NCI-H1930 (cell line): ENCODE results near the gene NT5C1A.

Experiments used
- DNase-seq, 2 experiments: peaks; one replicate each; lab custom pipeline; 2025; lab: John Stamatoyannopoulos, UW

Gene NT5C1A

DNA sequence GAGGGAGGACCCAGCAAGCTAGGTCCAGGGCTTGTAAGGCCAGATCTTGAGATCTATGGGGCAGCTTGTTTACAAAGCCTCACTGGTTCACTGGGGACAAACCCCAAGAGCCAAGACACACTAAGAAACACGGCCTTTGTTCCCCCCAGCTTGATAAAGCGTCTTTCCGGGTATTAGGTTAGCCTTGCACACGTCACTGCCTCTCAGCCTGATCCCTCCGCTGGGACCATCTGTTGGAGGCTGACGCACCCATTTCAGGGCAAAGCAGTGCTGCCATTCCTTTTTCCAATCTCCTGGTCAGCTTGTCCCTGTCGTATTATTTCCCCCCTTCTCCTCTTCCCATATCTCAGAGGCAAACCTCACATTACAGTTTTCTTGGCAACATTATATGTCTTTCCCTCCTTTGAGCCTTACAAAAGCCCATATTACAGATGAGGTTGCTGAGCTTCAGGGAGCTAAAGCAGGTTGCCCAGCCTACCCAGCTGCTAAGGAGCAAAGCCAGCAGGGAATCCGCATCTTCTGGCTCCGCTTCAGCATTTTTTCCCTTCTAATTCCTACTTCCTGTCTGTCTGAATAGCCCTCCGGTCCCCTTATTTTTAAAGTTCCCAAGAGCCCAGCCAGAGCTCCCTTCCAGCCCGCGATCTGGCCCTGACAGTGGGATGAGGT, 36.6 kb downstream of the NT5C1A start:
- DNase-seq = no peak

- DNase-seq = no peak
Measured at GRCh38 chr1:39633422-39633821, 38.5 kb downstream of the NT5C1A start.

GRCh38 chr1:39632682-39633417, 39.1 kb downstream of the NT5C1A start:
- DNase-seq = no peak

DNA sequence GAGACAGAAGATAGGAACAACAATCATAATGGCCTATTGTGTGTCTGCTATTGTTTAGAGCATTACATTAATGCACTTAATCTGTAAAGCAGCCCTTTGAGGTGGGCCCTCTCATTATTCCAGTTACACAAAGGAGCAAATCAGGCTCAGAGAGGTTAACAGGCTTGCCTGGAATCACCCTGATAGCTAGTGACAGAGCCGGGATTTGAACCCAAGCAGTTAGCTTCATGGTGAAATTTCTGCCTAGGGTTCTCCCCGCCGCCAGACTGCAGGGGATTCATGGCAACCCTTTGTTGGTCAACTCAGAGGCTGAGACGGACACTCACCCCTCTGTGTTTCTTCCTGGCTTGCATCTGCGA, 39.6 kb downstream of the NT5C1A start:
- no peak for DNase-seq

DNA sequence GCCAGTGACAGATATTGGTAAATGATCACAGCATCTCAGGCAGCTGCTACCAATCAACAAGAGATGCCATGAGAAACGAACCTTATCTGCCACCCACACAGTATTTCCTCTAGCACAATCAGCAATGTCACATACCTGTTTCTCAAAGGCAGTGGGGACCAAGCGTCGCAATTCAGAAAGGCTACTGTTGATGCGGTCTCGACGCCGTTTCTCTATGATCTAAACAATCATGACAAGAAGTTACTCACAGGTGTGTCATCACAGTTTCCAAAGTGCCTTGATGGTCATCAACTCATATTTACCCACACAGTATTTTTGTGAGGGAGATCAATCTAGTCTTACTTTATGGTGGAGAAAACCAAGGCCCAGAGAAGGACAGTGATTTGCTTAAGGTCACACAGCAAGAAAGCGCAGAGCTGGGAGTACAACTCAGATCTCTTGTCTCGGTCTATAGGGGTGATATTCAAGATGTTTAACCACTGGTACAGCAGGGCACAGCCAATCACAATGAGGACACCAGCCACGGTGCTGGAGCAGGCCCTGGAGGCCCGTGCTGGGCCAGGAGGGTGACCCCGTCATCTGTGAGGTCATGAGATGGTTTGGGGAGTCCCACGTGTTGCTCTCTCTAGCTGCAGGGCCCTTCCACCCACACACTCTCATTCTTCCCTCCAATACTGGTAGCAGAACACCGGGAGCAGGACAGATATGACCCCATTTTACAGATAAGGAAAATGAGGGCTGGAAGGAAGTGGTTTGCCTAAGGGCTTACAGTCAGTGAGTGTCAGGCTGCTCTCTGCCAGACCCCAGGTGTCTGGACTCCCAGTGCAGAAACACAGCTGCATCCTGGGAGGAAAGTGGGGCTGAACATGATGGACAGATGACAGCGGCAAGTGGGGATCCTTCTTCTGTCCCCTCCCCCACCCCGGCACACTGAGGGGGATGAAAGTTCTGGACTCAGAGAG, 40.3 kb downstream of the NT5C1A start:
- DNase-seq = no peak

DNA sequence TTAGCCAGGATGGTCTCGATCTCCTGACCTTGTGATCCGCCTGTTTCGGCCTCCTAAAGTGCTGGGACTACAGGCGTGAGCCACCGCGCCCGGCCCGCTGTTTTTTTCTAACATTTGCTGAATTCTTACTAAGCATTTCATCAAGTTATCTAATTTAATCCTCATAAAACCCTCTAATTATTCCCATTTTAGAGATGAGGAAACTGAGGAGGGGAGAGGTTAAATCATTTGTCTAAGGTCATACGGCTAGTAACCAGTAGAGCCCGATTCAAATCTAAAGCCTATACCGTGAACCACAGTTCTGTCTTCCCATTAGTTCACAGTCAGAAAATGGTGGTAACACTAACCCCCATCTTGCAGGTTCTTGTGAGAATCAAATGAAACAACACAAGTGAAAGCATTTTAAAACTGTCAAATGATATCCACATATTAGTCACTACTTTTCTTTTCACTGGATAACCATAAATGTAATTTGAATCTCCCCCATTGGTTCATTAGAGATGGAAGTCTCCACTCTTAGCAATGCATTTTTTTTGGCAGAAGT, 43.0 kb downstream of the NT5C1A start:
- no peak for DNase-seq

- no peak for DNase-seq
Measured at GRCh38 chr1:39626646-39627045, 45.3 kb downstream of the NT5C1A start.

- DNase-seq = no peak
Measured at GRCh38 chr1:39625462-39626273, 46.2 kb downstream of the NT5C1A start.

DNA sequence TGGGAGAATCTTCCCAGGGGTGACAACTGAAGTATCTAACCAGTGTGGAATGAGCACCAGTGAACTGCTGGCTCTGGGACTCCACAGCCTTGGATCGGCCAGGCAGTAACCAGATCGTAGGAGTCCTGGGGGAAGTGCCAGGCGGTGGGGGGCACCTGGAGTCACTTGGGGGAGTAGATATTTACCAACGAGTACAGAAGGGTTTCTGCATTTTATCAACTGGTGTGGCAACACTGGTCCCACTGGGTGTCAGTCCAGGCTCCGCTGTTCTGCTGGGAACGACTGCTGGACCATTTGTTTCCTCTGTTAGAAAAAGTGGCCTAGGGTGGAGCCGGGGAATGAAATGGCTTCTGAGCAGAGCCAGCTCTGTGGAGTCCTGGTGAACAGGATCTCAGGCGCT, 46.9 kb downstream of the NT5C1A start:
- DNase-seq = no peak

GRCh38 chr1:39623053-39623452, 48.9 kb downstream of the NT5C1A start:
- DNase-seq = no peak

GRCh38 chr1:39622427-39622826, 49.5 kb downstream of the NT5C1A start:
- no peak for DNase-seq

GRCh38 chr1:39620659-39621165, 51.2 kb downstream of the NT5C1A start:
- no peak for DNase-seq

- DNase-seq = no peak
Measured at GRCh38 chr1:39617488-39618049, 54.3 kb downstream of the NT5C1A start.

GRCh38 chr1:39615086-39615673, 56.7 kb downstream of the NT5C1A start:
- no peak for DNase-seq

- DNase-seq = no peak
Measured at GRCh38 chr1:39614488-39614887, 57.4 kb downstream of the NT5C1A start.

- no peak for DNase-seq
Measured at GRCh38 chr1:39613250-39613649, 58.7 kb downstream of the NT5C1A start.

GRCh38 chr1:39609618-39610331, 62.1 kb downstream of the NT5C1A start:
- DNase-seq = peak; percentile 84 to 91
